Skeletal muscle tissue (tissue), 4 donors: Measurements from ENCODE around the gene STK10. TPM values are rescaled to one million over a fixed set of nuclear protein-coding genes. Genes with fewer than 3 reads are reported as not detected.

Experiments
- H3K27ac ChIP-seq: one replicate; pipeline ENCODE4 v1.7.0; 2013; ENCODE audit warnings: mild to moderate bottlenecking, low read depth, low read length, inconsistent platforms
- H3K27me3 ChIP-seq, 3 donors: one replicate each; pipeline ENCODE4 v1.7.0; 2013; ENCODE audit warnings: low read length in 3 of 3; ENCODE audit not compliant: control insufficient read depth in 3 of 3, insufficient read depth in 3 of 3
- H3K36me3 ChIP-seq, 3 donors: one replicate each; pipeline ENCODE4 v1.7.0; 2013; ENCODE audit warnings: low read length in 3 of 3; ENCODE audit not compliant: control insufficient read depth in 3 of 3, insufficient read depth in 3 of 3
- H3K4me1 ChIP-seq, 3 donors: one replicate each; pipeline ENCODE4 v1.7.0; 2013; ENCODE audit warnings: low read length in 3 of 3, mild to moderate bottlenecking in 3 of 3; ENCODE audit not compliant: control insufficient read depth in 3 of 3, insufficient read depth in 3 of 3
- H3K4me3 ChIP-seq, 3 donors: one replicate each; pipeline ENCODE4 v1.7.0; 2013; ENCODE audit warnings: low read length in 3 of 3
- H3K9ac ChIP-seq, 3 donors: one replicate each; pipeline ENCODE4 v1.7.0; 2013; ENCODE audit warnings: low read length in 3 of 3, mild to moderate bottlenecking in 3 of 3, moderate library complexity in 2 of 3, low read depth in 1 of 3
- H3K9me3 ChIP-seq, 3 donors: one replicate each; pipeline ENCODE4 v1.7.0; 2013; ENCODE audit warnings: low read length in 3 of 3; ENCODE audit not compliant: control insufficient read depth in 3 of 3
- total RNA-seq: library from RNA; depleted of rRNA; stranded (reverse); fragments of >200 nt; gene quantifications from one replicate; pipeline ENCODE4 v1.2.3, GENCODE V29; 2014
- donor health status: Osteomylitis.

STK10 gene
- total RNA-seq, 1 donor from 2014 or later = 12.0 TPM

DNA sequence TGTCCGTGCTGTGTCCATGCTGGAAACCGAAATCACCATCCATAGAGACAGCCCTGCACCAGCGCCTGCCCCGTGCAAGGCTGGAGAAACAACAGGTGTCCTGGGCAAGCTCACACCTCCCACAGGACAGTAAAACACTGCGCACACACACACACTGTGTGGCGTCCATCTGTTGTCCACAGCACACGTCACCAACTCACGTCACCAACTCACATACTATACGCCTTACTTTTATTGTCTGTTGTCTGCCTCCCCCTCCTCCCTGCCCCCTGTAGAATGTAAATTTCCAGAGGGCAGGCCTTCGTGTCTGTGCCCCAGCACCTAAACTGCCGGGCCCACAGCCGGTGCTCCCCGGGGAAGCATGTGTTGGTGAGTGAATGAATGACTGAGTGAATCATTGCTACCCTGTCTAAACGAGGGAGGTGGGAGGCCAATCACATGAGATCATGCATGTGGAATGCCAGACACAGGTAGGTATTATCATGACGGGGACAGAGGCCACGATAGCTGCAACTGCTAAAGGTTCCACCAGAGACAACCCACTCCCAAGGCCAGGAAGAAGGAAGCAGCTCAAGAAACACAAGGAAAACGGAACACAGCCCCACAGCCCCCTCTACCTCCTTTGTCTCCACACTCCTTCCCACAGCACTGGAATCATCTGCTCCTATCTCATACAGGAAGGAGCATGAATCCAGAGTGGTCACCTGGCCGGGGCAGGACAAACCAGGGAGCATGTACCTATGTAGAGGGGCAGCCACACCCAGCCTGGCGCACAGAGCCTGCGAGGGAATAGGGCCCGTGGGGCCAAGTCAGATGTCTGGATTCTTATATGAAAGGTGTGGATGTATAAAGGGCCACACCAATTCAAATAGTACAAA is 41.9 kb downstream of the STK10 start:
- H3K9ac ChIP-seq = no peak overlapping the region
- no peak overlapping the region for H3K4me3 ChIP-seq
- H3K36me3 ChIP-seq = peaks cover 0 to 6% (median 5%) of the 10 kb centered on the region in 3 donors
- H3K4me1 ChIP-seq = peaks cover 4 to 23% (median 13%) of the 10 kb centered on the region in 3 donors
- no peak overlapping the region for H3K27ac ChIP-seq
- H3K27me3 ChIP-seq = no peaks in the 10 kb centered on the region
- H3K9me3 ChIP-seq = no peaks in the 10 kb centered on the region

DNA sequence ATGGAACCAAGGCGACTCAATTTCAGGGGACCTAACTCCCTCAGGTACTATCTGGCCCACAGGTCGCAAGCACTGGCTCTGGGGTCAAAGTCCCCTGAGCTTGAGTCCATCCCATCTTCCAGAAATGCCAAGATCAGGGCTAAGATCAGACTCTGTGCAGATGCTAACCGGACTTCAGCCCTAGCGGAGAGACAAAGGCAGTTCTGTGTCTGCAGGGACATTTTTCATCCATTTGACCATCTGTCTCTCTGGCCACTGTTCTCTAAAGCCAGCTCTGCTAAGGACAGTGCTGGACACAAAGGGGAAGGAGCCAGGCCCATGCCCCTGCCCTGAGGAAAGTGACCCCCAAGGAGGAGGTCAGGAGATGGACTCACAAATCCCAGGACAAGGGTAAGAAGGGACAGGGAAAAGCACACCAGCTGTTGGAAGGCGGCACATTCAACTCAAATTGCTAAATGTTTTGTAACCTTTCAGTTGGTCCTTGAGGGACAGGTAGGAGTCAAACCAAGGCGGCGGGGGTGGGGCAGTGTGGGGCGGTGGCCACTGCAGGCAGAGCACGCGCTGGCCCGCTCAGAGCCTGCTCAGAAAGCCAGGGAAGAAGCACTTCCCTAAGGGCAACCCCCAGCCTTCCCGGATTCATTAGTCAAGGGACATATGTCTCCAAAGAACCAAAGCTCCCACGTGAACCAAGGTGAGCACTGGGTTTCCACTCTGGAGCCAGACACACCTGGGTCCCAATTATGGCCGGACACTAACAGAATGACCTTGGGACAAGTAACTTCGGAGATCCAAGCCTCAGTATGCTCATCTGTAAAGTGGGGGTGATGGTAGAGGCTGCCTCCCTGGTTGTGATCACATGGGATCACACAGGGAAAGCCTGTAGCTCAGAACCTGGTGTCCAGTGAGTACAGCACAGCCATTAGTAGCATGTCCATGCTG is 42.8 kb downstream of the STK10 start:
- H3K36me3 ChIP-seq = peaks cover 0 to 6% (median 5%) of the 10 kb centered on the region in 3 donors
- no peaks in the 10 kb centered on the region for H3K9me3 ChIP-seq
- peaks cover 4 to 18% (median 11%) of the 10 kb centered on the region in 3 donors for H3K4me1 ChIP-seq
- no peak overlapping the region for H3K4me3 ChIP-seq
- no peaks in the 10 kb centered on the region for H3K27me3 ChIP-seq
- no peak overlapping the region for H3K9ac ChIP-seq
- no peak overlapping the region for H3K27ac ChIP-seq

DNA sequence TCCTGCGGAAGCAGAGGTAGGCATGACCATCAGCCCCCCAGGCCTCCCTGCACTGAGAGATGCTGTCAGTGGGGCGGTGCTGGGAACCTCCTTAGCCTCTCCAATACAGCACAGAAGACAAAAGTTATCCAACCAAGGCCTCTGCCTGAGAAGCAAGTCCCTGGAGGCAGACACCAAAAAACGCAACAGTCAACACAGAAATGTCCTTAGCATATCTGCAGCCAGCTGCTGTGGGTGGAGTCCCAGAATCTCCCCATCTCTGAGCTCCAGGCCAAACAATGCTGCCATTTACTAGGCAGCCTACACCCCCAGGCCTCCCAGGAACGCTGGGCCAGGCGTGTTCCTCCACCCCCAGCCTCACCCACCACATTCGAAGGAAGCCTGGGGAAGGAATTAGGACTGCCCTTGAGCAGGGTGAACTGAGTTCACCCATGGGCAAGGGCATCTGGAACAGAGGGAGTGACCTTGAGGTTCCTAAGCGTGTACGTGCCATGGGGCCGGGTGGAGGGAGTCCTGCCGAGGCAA is 43.7 kb downstream of the STK10 start:
- Histone ChIP-seq H3K36me3 (peaks cover 0 to 6% (median 5%) of the 10 kb centered on the region in 3 donors), H3K9ac (no peak overlapping the region), H3K27me3 (no peaks in the 10 kb centered on the region), H3K4me1 (peaks cover 4 to 18% (median 11%) of the 10 kb centered on the region in 3 donors), H3K4me3 (no peak overlapping the region), H3K27ac (no peak overlapping the region), H3K9me3 (no peaks in the 10 kb centered on the region)

DNA sequence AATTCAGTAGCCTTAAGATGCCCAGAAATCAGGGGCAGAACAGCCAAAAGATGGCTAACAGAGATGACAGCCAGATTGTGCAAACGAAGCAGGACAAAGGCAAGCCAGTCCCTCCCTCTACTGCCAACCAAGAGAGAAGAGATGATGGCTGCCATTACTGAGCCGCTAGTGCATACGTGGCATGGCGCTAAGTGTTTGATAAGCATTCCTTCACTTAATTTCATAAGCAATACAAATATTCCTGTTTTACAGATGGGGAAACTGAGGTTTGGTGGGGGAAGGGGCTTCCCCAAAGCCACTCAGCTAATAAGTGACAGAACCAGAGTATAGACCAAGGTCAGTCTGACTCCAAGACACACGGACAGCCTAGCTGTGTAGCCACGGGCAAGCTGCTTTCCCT is 44.1 kb downstream of the STK10 start:
- Histone ChIP-seq H3K4me1 (peaks cover 4 to 14% (median 11%) of the 10 kb centered on the region in 3 donors), H3K27ac (no peak overlapping the region), H3K36me3 (peaks cover 0 to 6% (median 5%) of the 10 kb centered on the region in 3 donors), H3K9me3 (no peaks in the 10 kb centered on the region), H3K27me3 (no peaks in the 10 kb centered on the region), H3K4me3 (no peak overlapping the region), H3K9ac (no peak overlapping the region)

DNA sequence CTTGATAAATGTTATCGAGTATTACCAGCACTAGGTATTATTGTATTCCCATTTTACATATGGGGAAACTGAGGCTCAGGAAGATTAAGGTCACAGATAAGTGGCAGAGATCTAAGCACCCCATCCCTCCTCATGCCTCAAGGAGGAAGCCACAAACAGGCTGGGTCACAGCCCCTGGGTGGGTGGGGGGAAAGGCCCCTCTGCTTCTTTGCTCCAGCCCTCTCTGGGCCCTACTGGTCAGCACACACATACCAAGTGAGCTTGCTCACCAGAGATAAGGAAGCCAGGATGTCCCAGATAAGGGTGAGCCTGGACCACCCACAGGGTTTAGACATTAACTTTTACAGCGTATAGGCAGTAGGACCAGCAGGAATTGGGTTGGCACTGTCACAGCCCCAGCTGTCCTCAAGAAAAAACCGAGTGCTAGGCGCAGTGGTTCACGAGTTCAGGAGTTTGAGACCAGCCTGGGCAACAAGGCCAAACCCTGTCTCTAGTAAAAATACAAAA is 45.3 kb downstream of the STK10 start:
- Histone ChIP-seq H3K27me3 (no peaks in the 10 kb centered on the region), H3K4me1 (peaks cover 4 to 14% (median 8%) of the 10 kb centered on the region in 3 donors), H3K36me3 (peaks cover 0 to 3% (median 2%) of the 10 kb centered on the region in 3 donors), H3K9ac (no peak overlapping the region), H3K9me3 (no peaks in the 10 kb centered on the region), H3K27ac (no peak overlapping the region), H3K4me3 (no peak overlapping the region)

DNA sequence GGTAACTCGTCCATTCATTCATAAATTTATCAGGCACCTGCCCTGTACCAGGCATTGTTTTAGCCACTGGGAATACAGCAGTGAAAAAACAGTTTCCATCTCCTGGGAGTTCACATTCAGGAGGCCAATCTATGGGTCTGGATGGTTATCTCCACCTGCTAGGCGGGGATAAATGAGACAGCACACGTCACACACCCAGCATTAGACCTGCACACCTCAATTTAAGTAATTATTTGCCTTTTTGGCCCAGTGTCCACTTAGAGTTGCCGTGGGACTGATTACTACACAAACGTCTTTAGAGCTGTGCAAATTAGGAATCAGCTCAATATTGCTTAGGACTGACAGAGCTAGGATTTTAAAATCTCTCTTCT is 46.1 kb downstream of the STK10 start:
- no peaks in the 10 kb centered on the region for H3K27me3 ChIP-seq
- H3K9ac ChIP-seq = no peak overlapping the region
- no peaks in the 10 kb centered on the region for H3K9me3 ChIP-seq
- H3K4me3 ChIP-seq = no peak overlapping the region
- H3K27ac ChIP-seq = no peak overlapping the region
- H3K4me1 ChIP-seq = peaks cover 4 to 14% (median 8%) of the 10 kb centered on the region in 3 donors
- peaks cover 0 to 1% (median 0%) of the 10 kb centered on the region in 3 donors for H3K36me3 ChIP-seq

DNA sequence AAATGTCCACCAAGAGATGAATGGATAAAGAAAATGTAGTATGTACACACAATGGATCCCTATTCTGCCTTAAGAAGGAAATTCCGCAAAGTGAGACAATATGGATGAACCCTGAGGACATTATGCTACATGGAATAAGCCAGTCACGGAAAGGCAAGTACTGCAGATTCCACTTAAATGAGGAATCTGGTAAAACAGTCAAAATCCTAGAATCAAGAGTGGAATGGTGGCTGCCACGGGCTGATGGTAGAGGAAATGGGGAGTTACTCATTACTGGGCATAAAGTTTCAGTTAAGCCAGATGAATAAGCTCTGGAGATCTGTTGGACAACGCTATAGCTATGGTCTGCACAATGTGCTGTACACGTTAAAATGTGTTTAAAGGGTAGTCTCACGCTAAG is 47.2 kb downstream of the STK10 start:
- Histone ChIP-seq H3K9me3 (no peaks in the 10 kb centered on the region), H3K27ac (no peak overlapping the region), H3K27me3 (no peaks in the 10 kb centered on the region), H3K9ac (no peak overlapping the region), H3K4me1 (peaks cover 4 to 14% (median 8%) of the 10 kb centered on the region in 3 donors), H3K4me3 (no peak overlapping the region), H3K36me3 (no peaks in the 10 kb centered on the region)

DNA sequence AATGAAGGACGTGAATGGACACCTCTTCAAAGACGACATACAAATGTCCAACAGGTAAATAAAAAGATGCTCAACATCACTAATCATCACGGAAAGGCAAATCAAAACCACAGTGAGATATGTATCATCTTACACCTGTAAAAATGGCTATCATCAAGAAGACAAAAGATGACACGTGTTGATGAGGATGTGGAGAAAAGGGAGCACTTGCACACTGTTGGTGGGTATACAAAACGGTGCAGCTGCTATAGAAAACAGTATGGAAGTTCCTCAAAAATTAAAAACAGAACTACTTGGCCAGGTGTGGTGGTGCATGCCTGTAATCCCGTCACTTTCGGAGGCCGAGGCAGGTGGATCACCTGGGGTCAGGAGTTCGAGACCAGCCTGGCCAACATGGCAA is 47.9 kb downstream of the STK10 start:
- Histone ChIP-seq H3K4me3 (no peak overlapping the region), H3K27me3 (no peaks in the 10 kb centered on the region), H3K4me1 (peaks cover 4 to 13% (median 8%) of the 10 kb centered on the region in 3 donors), H3K9me3 (no peaks in the 10 kb centered on the region), H3K27ac (no peak overlapping the region), H3K36me3 (no peaks in the 10 kb centered on the region), H3K9ac (no peak overlapping the region)

DNA sequence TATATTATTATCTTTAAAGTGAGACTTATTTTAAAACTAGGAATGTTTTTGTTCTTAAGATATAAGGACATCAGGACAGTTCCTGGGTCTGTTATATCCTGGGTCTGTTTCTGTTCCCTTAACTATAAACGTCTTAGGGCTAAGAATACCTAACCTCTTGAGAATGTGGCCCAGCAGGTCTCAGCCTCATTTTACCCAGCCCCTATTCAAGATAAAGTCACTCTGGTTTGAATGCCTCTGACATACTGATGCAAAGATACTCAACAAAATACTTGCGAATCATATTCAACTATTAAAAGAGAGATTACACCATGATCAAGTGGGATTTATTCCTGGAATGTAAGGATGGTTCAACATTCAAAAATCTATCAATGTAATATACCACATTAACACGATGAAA is 51.0 kb downstream of the STK10 start:
- no peaks in the 10 kb centered on the region for H3K36me3 ChIP-seq
- H3K9ac ChIP-seq = no peak overlapping the region
- no peak overlapping the region for H3K27ac ChIP-seq
- H3K4me1 ChIP-seq = peaks cover 0 to 4% (median 2%) of the 10 kb centered on the region in 3 donors
- H3K9me3 ChIP-seq = no peaks in the 10 kb centered on the region
- no peak overlapping the region for H3K4me3 ChIP-seq
- H3K27me3 ChIP-seq = no peaks in the 10 kb centered on the region
